PC-3 (cell line): ENCODE data around the gene PSRC1. TPM values are rescaled to one million over a fixed set of nuclear protein-coding genes. Genes with fewer than 3 reads are reported as not detected.

Experiments used
- ATAC-seq: fragments of 200-7000 bp; cut with Tn5 transposase; 2 replicates; pipeline ENCODE4 v1.9.1; 2020; ENCODE audit warnings: mild to moderate bottlenecking, moderate library complexity
- BruUV-seq: library from RNA; stranded (reverse); fragments of 400-500 nt; replicated peaks from 2 replicates; lab custom pipeline; 2021; lab: Mats Ljungman, UMichigan
- CTCF ChIA-PET: fragments of 300-600 bp; sonication (Branson Sonifier 250); formaldehyde crosslinking; loops from one replicate; lab custom pipeline; 2022; ENCODE audit warnings: antibody characterized with exemption; lab: Charles Lee
- POLR2A ChIA-PET: fragments of 300-600 bp; sonication (Branson Sonifier 250); formaldehyde crosslinking; loops from one replicate; lab custom pipeline; 2022; ENCODE audit warnings: antibody characterized with exemption; ENCODE audit not compliant: unreplicated experiment; lab: Charles Lee
- DNase-seq: peaks from one replicate; pipeline ENCODE4 v3.0.0-alpha.2; 2015
- H2AFZ ChIP-seq: fragments of 300-600 bp; sonication (generic); 2 replicates; pipeline ENCODE4 v1.6.0; 2016; ENCODE audit warnings: antibody characterized with exemption, low read length
- H3F3A ChIP-seq: fragments of 300-600 bp; sonication (generic); one replicate; pipeline ENCODE4 v1.6.0; 2017; ENCODE audit warnings: antibody characterized with exemption, low read length, control low read depth, mild to moderate bottlenecking; ENCODE audit not compliant: unreplicated experiment
- H3K27ac ChIP-seq: fragments of 300-600 bp; sonication (generic); 2 replicates; pipeline ENCODE4 v1.5.1; 2016; ENCODE audit warnings: mild to moderate bottlenecking, low read length
- H3K27me3 ChIP-seq: fragments of 300-600 bp; sonication (generic); 2 replicates; pipeline ENCODE4 v1.6.1; 2016; ENCODE audit warnings: low read length, mixed read lengths
- H3K36me3 ChIP-seq: fragments of 300-600 bp; sonication (generic); 2 replicates; pipeline ENCODE4 v1.6.1; 2016; ENCODE audit warnings: low read depth, mixed run types, low read length, mixed read lengths
- H3K4me1 ChIP-seq: fragments of 300-600 bp; sonication (generic); 2 replicates; pipeline ENCODE4 v1.5.1; 2016; ENCODE audit warnings: low read length; ENCODE audit not compliant: insufficient read depth
- H3K4me2 ChIP-seq: fragments of 300-600 bp; sonication (generic); 2 replicates; pipeline ENCODE4 v1.6.0; 2016; ENCODE audit warnings: low read length
- H3K4me3 ChIP-seq: fragments of 300-600 bp; sonication (generic); 2 replicates; pipeline ENCODE4 v1.5.1; 2016; ENCODE audit warnings: mild to moderate bottlenecking, low read length, mixed read lengths
- H3K79me2 ChIP-seq: fragments of 300-600 bp; sonication (generic); 2 replicates; pipeline ENCODE4 v1.6.1; 2017; ENCODE audit warnings: low read length, mixed read lengths
- H3K9ac ChIP-seq: fragments of 300-600 bp; sonication (generic); 2 replicates; pipeline ENCODE4 v1.6.0; 2016; ENCODE audit warnings: mild to moderate bottlenecking, low read length
- H3K9me2 ChIP-seq: fragments of 300-600 bp; sonication (generic); replicated peaks from 2 replicates; pipeline ENCODE4 v1.6.1; 2016; ENCODE audit warnings: mixed run types, low read length, mixed read lengths
- H3K9me3 ChIP-seq: fragments of 300-600 bp; sonication (generic); 2 replicates; pipeline ENCODE4 v1.6.1; 2016; ENCODE audit warnings: low read length, mixed read lengths
- H4K20me1 ChIP-seq: fragments of 300-600 bp; sonication (generic); 2 replicates; pipeline ENCODE4 v1.6.1; 2016; ENCODE audit warnings: low read length, mixed read lengths
- EZH2 ChIP-seq: fragments of 300-600 bp; sonication (generic); IDR thresholded peaks from one replicate; pipeline ENCODE4 v1.6.1; 2017; ENCODE audit warnings: antibody characterized with exemption, mild to moderate bottlenecking, low read length; ENCODE audit not compliant: unreplicated experiment
- EZH2phosphoT487 ChIP-seq: fragments of 300-600 bp; sonication (generic); IDR thresholded peaks from 2 replicates; pipeline ENCODE4 v1.6.1; 2018; ENCODE audit warnings: mild to moderate bottlenecking, antibody characterized with exemption, low read length, borderline replicate concordance
- intact Hi-C: fragments of 100-400 bp; cut with micrococcal nuclease; formaldehyde crosslinking; loops from 2 replicates; pipeline ENCODE4 v1.9.0; 2023
- total RNA-seq: library from RNA; depleted of rRNA; stranded (reverse); fragments of >200 nt; gene quantifications from 2 replicates; pipeline ENCODE4 v1.2.3, GENCODE V29; 2014
- TF ChIP-seq, protein P1 (sequence below): fragments of 300-600 bp; sonication (generic); conservative IDR thresholded peaks from 2 replicates; pipeline ENCODE4 v1.5.1; 2017; ENCODE audit warnings: antibody characterized with exemption, low read depth, mild to moderate bottlenecking, low read length

Gene PSRC1
- total RNA-seq, 1 experiment from 2014 or later, result 33.8 TPM

DNA sequence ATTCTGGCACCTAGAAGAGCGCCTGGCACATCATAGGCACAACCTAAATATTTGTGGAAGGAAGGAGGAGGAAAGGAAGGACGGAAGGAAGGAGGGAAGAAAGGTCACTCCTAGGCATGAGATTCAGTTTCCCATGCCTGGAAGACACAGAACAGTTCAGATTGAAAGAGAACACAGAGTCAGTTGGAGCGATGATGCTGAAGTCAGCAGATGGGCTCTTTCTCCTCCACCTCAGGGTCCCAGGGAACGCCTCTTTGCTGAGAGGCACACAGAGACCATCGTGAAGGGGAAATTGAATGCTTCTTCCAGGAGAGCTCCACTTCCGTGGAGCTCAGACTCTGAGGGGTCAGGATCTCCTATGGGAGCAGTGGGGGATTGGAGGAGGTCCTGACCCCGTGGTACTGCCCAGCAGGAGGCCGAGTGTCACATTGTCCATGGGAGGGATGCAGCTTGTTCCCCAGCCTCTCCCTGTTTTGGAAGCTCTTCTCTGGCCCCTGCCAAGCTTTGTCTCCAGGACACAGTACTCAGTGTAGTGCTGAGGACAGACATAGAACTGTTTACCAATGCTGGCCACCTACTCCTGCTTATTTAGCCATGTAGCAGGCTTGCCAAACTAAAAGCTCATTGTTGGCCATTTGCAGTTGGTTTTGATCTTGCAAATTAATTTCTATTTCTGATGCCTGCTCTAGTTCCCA lies 21.4 kb upstream of the PSRC1 start:
- Histone ChIP-seq H3K27ac (no peak overlapping the region), H2AFZ (no peak overlapping the region), H3K9me3 (no peaks in the 10 kb centered on the region), H3K9ac (no peak overlapping the region), H3K4me2 (no peak overlapping the region), H3K79me2 (no peaks in the 10 kb centered on the region), H3K9me2 (no peaks in the 10 kb centered on the region), H3K4me1 (no peaks in the 10 kb centered on the region), H4K20me1 (no peaks in the 10 kb centered on the region), H3K27me3 (no peaks in the 10 kb centered on the region), H3K36me3 (no peaks in the 10 kb centered on the region), H3F3A (no peaks in the 10 kb centered on the region), H3K4me3 (no peak overlapping the region)
- POLR2A ChIA-PET, result no interaction called here
- intact Hi-C loops, result no loop called here
- TF ChIP-seq EZH2phosphoT487 (no peak), EZH2 (no peak)
- TF ChIP-seq, protein P1, sequence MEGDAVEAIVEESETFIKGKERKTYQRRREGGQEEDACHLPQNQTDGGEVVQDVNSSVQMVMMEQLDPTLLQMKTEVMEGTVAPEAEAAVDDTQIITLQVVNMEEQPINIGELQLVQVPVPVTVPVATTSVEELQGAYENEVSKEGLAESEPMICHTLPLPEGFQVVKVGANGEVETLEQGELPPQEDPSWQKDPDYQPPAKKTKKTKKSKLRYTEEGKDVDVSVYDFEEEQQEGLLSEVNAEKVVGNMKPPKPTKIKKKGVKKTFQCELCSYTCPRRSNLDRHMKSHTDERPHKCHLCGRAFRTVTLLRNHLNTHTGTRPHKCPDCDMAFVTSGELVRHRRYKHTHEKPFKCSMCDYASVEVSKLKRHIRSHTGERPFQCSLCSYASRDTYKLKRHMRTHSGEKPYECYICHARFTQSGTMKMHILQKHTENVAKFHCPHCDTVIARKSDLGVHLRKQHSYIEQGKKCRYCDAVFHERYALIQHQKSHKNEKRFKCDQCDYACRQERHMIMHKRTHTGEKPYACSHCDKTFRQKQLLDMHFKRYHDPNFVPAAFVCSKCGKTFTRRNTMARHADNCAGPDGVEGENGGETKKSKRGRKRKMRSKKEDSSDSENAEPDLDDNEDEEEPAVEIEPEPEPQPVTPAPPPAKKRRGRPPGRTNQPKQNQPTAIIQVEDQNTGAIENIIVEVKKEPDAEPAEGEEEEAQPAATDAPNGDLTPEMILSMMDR, result no peak
- CTCF ChIA-PET, result no interaction called here
- BruUV-seq, result no TSS peak
- ATAC-seq (no peak), DNase-seq (no peak)

DNA sequence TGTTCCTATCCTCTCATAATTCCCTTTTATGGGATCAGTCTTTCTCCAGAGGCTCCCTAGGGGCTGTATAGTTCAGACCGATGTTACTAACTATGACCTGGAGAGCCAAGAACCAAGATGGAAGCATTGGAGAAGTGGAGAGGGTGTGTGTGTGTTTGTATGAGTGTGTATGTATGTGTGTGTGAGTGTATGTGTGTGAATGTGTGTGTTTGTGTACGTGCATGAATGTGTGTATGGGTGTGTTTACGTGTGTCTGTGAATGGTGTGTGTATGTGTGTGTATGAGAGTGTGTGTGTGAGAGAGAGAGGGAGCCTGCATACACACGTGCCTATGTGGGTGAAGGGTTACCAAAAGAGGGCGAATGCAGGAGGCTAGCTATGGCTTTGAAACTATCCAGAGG lies 18.9 kb upstream of the PSRC1 start:
- no peak overlapping the region for H2AFZ ChIP-seq

More for the DNA sequence above, 18.9 kb upstream of the PSRC1 start:
- TF ChIP-seq EZH2 (no peak), EZH2phosphoT487 (no peak)
- TF ChIP-seq, protein P1, result no peak
- Histone ChIP-seq H3K4me3 (no peak overlapping the region), H4K20me1 (no peaks in the 10 kb centered on the region), H3K36me3 (no peaks in the 10 kb centered on the region), H3K4me2 (no peak overlapping the region), H3K9me3 (no peaks in the 10 kb centered on the region), H3K4me1 (no peaks in the 10 kb centered on the region; the same call in 1 of the 2 replicates), H3K27ac (no peak overlapping the region), H3K9ac (no peak overlapping the region), H3K9me2 (no peaks in the 10 kb centered on the region), H3K27me3 (no peaks in the 10 kb centered on the region), H3F3A (no peaks in the 10 kb centered on the region), H3K79me2 (no peaks in the 10 kb centered on the region)
- no TSS peak for BruUV-seq
- intact Hi-C loops, result no loop called here
- DNase-seq (no peak), ATAC-seq (no peak)
- ChIA-PET CTCF (no interaction called here), POLR2A (no interaction called here)
